ENCODE measurements around the gene GALNT6.
A peak's percentile ranks its signal among the peaks of the same experiment; 100 is the strongest.

The GALNT6 gene

GRCh38 chr12:51360315-51360714 lies 30.9 kb downstream of the GALNT6 start:
- no peak for TF ChIP-seq CTCF (IDR thresholded peaks at IDR 0.05; ENCODE audit: low read depth, low read length)
- no peak for DNase-seq (ENCODE audit: low read depth in 2 of 2)
- no peak overlapping the region for H3K4me3 ChIP-seq (replicated peaks in 1 of 2; ENCODE audit: low read depth in 2 of 2, low read length in 2 of 2)

GRCh38 chr12:51359851-51360250 lies 31.4 kb downstream of the GALNT6 start:
- DNase-seq (ENCODE audit: low read depth in 2 of 2) = no peak
- no peak overlapping the region for H3K4me3 ChIP-seq (replicated peaks in 1 of 2; ENCODE audit: low read depth in 2 of 2, low read length in 2 of 2)
- no peak for TF ChIP-seq CTCF (IDR thresholded peaks at IDR 0.05; ENCODE audit: low read depth, low read length)

GRCh38 chr12:51358496-51358895 lies 32.7 kb downstream of the GALNT6 start:
- TF ChIP-seq CTCF (IDR thresholded peaks at IDR 0.05; ENCODE audit: low read depth, low read length) = no peak
- H3K4me3 ChIP-seq (replicated peaks in 1 of 2; ENCODE audit: low read depth in 2 of 2, low read length in 2 of 2) = no peak overlapping the region
- DNase-seq (ENCODE audit: low read depth in 2 of 2) = no peak

- no peak for TF ChIP-seq CTCF (IDR thresholded peaks at IDR 0.05; ENCODE audit: low read depth, low read length)
- no peak for DNase-seq (ENCODE audit: low read depth in 2 of 2)
- H3K4me3 ChIP-seq (replicated peaks in 1 of 2; ENCODE audit: low read depth in 2 of 2, low read length in 2 of 2) = no peak overlapping the region
These were observed 33.7 kb downstream of the GALNT6 start for GRCh38 chr12:51357374-51358047.

GRCh38 chr12:51351913-51352532 lies 39.2 kb downstream of the GALNT6 start:
- no peak overlapping the region for H3K4me3 ChIP-seq (replicated peaks in 1 of 2; ENCODE audit: low read depth in 2 of 2, low read length in 2 of 2)
- TF ChIP-seq CTCF (IDR thresholded peaks at IDR 0.05; ENCODE audit: low read depth, low read length) = peak; percentile 89
- peak; percentile 80 to 81 for DNase-seq (ENCODE audit: low read depth in 2 of 2)

- peak; percentile 48 to 78 for DNase-seq (ENCODE audit: low read depth in 2 of 2)
- no peak overlapping the region for H3K4me3 ChIP-seq (replicated peaks in 1 of 2; ENCODE audit: low read depth in 2 of 2, low read length in 2 of 2)
- no peak for TF ChIP-seq CTCF (IDR thresholded peaks at IDR 0.05; ENCODE audit: low read depth, low read length)
These were observed 42.2 kb downstream of the GALNT6 start for GRCh38 chr12:51349026-51349425.
